OCI-LY3 (cell line): Measurements from ENCODE around the gene GOLGA8K.
"Not testable (repeated sequence)": the region's sequence is repeated elsewhere in the genome, so short reads cannot be mapped to it uniquely, and the experiment has no call there.

ENCODE experiments used
- CTCF ChIP-seq: fragments of 200-600, 300-600 bp; sonication (generic); IDR thresholded peaks from 2 replicates; pipeline ENCODE4 v1.5.1; 2014; ENCODE audit warnings: antibody characterized with exemption, low read length, low read depth
- EZH2phosphoT487 ChIP-seq: fragments of 200-600 bp; shearing (Covaris generic); IDR thresholded peaks from 2 replicates; pipeline ENCODE4 v1.6.1; 2018; ENCODE audit warnings: antibody characterized with exemption, mixed run types, low read depth

- TF ChIP-seq CTCF, EZH2phosphoT487: not testable (repeated sequence)
Observed at GRCh38 chr15:32394745-32395144, 8.3 kb downstream of the GOLGA8K start.
